H9 (cell line): ENCODE measurements around the gene ZNF599. TPM values are rescaled to one million over a fixed set of nuclear protein-coding genes. Genes with fewer than 3 reads are reported as not detected.

Experiments
- DNase-seq: peaks from one replicate; pipeline ENCODE4 v3.0.0-alpha.2; 2017
- H2AFZ ChIP-seq: one replicate; pipeline ENCODE4 v1.6.1; 2013; ENCODE audit warnings: mild to moderate bottlenecking, low read length, control low read depth, moderate library complexity
- H2AK5ac ChIP-seq: 2 replicates; pipeline ENCODE4 v1.6.1; 2013; ENCODE audit warnings: low read length, control low read depth, mixed read lengths; ENCODE audit not compliant: insufficient read length
- H2BK120ac ChIP-seq: one replicate; pipeline ENCODE4 v1.6.1; 2013; ENCODE audit warnings: low read depth, mild to moderate bottlenecking, low read length, control low read depth, inconsistent platforms; ENCODE audit not compliant: poor library complexity, severe bottlenecking
- H2BK12ac ChIP-seq: 2 replicates; pipeline ENCODE4 v1.6.1; 2013; ENCODE audit warnings: low read length, control low read depth, mixed read lengths, low read depth; ENCODE audit not compliant: insufficient read length
- H2BK15ac ChIP-seq: 2 replicates; pipeline ENCODE4 v1.6.1; 2013; ENCODE audit warnings: low read depth, low read length, control low read depth
- H2BK20ac ChIP-seq: one replicate; pipeline ENCODE4 v1.6.1; 2013; ENCODE audit warnings: low read depth, mild to moderate bottlenecking, low read length, control low read depth, inconsistent platforms; ENCODE audit not compliant: poor library complexity, severe bottlenecking
- H2BK5ac ChIP-seq: 2 replicates; pipeline ENCODE4 v1.6.1; 2013; ENCODE audit warnings: low read length, control low read depth, mixed read lengths; ENCODE audit not compliant: insufficient read length
- H3K14ac ChIP-seq: 2 replicates; pipeline ENCODE4 v1.6.1; 2013; ENCODE audit warnings: low read length, control low read depth; ENCODE audit not compliant: insufficient read depth
- H3K18ac ChIP-seq: 2 replicates; pipeline ENCODE4 v1.6.1; 2013; ENCODE audit warnings: low read depth, mild to moderate bottlenecking, mixed read lengths, low read length, control low read depth; ENCODE audit not compliant: insufficient read length
- H3K23ac ChIP-seq: 2 replicates; pipeline ENCODE4 v1.6.1; 2013; ENCODE audit warnings: low read length, control low read depth, mixed read lengths, low read depth; ENCODE audit not compliant: insufficient read length
- H3K23me2 ChIP-seq: 2 replicates; pipeline ENCODE4 v1.6.1; 2013; ENCODE audit warnings: low read depth, mild to moderate bottlenecking, mixed read lengths, low read length, control low read depth; ENCODE audit not compliant: insufficient read length, poor library complexity, severe bottlenecking
- H3K27ac ChIP-seq: 2 replicates; pipeline ENCODE4 v1.5.1; 2013; ENCODE audit warnings: low read length, control low read depth, mixed read lengths, low read depth; ENCODE audit not compliant: insufficient read length
- H3K27me3 ChIP-seq: 2 replicates; pipeline ENCODE4 v1.6.1; 2013; ENCODE audit warnings: low read length, control low read depth, inconsistent platforms; ENCODE audit not compliant: insufficient read depth
- H3K4ac ChIP-seq: 2 replicates; pipeline ENCODE4 v1.6.1; 2013; ENCODE audit warnings: low read depth, mild to moderate bottlenecking, control low read depth, inconsistent platforms, low read length, moderate library complexity
- H3K4me1 ChIP-seq: 2 replicates; pipeline ENCODE4 v1.6.1; 2013; ENCODE audit warnings: low read length, control low read depth, inconsistent platforms; ENCODE audit not compliant: insufficient read depth
- H3K4me2 ChIP-seq: 2 replicates; pipeline ENCODE4 v1.6.1; 2013; ENCODE audit warnings: low read length, control low read depth, mixed read lengths; ENCODE audit not compliant: insufficient read length, insufficient read depth
- H3K56ac ChIP-seq: 2 replicates; pipeline ENCODE4 v1.6.1; 2013; ENCODE audit warnings: low read depth, mild to moderate bottlenecking, mixed read lengths, low read length, control low read depth; ENCODE audit not compliant: insufficient read length
- H3K79me1 ChIP-seq: 2 replicates; pipeline ENCODE4 v1.6.1; 2013; ENCODE audit warnings: low read depth, mild to moderate bottlenecking, moderate library complexity, low read length, control low read depth, inconsistent platforms; ENCODE audit not compliant: insufficient read depth, poor library complexity, severe bottlenecking
- H3K79me2 ChIP-seq: 2 replicates; pipeline ENCODE4 v1.6.1; 2013; ENCODE audit warnings: low read length, control low read depth, inconsistent platforms; ENCODE audit not compliant: insufficient read depth
- H3K9ac ChIP-seq: 2 replicates; pipeline ENCODE4 v1.6.1; 2013; ENCODE audit warnings: low read length, control low read depth, mixed read lengths; ENCODE audit not compliant: insufficient read length; ENCODE audit errors: extremely low read depth
- H3K9me3 ChIP-seq: one replicate; pipeline ENCODE4 v1.6.1; 2013; ENCODE audit warnings: low read depth, low read length, inconsistent platforms; ENCODE audit not compliant: control insufficient read depth
- H3T11ph ChIP-seq: one replicate; pipeline ENCODE4 v1.6.1; 2013; ENCODE audit warnings: mild to moderate bottlenecking, low read length, control low read depth, inconsistent platforms
- H4K20me1 ChIP-seq: one replicate; pipeline ENCODE4 v1.6.1; 2013; ENCODE audit not compliant: control insufficient read depth, insufficient read length, insufficient read depth
- H4K5ac ChIP-seq: 2 replicates; pipeline ENCODE4 v1.6.1; 2013; ENCODE audit warnings: low read depth, mild to moderate bottlenecking, mixed read lengths, low read length, control low read depth; ENCODE audit not compliant: insufficient read length
- H4K8ac ChIP-seq: replicated peaks from 2 replicates; pipeline ENCODE4 v1.6.1; 2013; ENCODE audit warnings: low read length, control low read depth, mixed read lengths, low read depth; ENCODE audit not compliant: insufficient read length
- H4K91ac ChIP-seq: 2 replicates; pipeline ENCODE4 v1.6.1; 2013; ENCODE audit warnings: low read depth, mild to moderate bottlenecking, moderate library complexity, mixed read lengths, low read length, control low read depth; ENCODE audit not compliant: insufficient read length
- H3K27ac Mint-ChIP-seq, 3 experiments: 2 replicates in 2 of 3; 3 replicates in 1 of 3; pipeline ENCODE4 v1.8.0; 2020 to 2021; ENCODE audit warnings: mixed read lengths in 3 of 3, mild to moderate bottlenecking in 1 of 3, moderate library complexity in 1 of 3
- H3K27me3 Mint-ChIP-seq: 2 replicates; pipeline ENCODE4 v1.8.0; 2021; ENCODE audit warnings: low read depth, mild to moderate bottlenecking, moderate library complexity, mixed read lengths
- H3K36me3 Mint-ChIP-seq, 3 experiments: 2 replicates in 2 of 3; 3 replicates in 1 of 3; pipeline ENCODE4 v1.8.0; 2020 to 2021; ENCODE audit warnings: low read depth in 3 of 3, mixed read lengths in 3 of 3; ENCODE audit not compliant: insufficient read depth in 1 of 3
- H3K4me1 Mint-ChIP-seq, 2 experiments: 2 replicates each; pipeline ENCODE4 v1.8.0; 2020; ENCODE audit warnings: mixed read lengths in 2 of 2
- H3K4me3 Mint-ChIP-seq, 2 experiments: 2 replicates in 1 of 2; 3 replicates in 1 of 2; pipeline ENCODE4 v1.8.0; 2020 to 2021; ENCODE audit warnings: mild to moderate bottlenecking in 2 of 2, mixed read lengths in 2 of 2, moderate library complexity in 1 of 2
- H3K9me3 Mint-ChIP-seq, 2 experiments: 2 replicates in 1 of 2; 3 replicates in 1 of 2; pipeline ENCODE4 v1.8.0; 2020; ENCODE audit warnings: mild to moderate bottlenecking in 2 of 2, mixed read lengths in 2 of 2, moderate library complexity in 1 of 2
- WGBS: extraction: QIAGEN DNeasy Blood & Tissue Kit; methylation state at CpG from one replicate; pipeline ENCODE4 v1.1.7; 2013; ENCODE audit warnings: missing lambda C conversion rate, low lambda C conversion rate, mixed read lengths; ENCODE audit not compliant: insufficient read length; ENCODE audit errors: extremely low coverage; 5-methylcytosine and 5-hydroxymethylcytosine counted together
- total RNA-seq: library from RNA; stranded (reverse); gene quantifications from 2 replicates; pipeline ENCODE4 v1.2.1, GENCODE V29; 2021
- TF ChIP-seq, protein P1 (sequence below): fragments of 200-600 bp; sonication (generic); conservative IDR thresholded peaks from 3 replicates; pipeline ENCODE4 v1.8.0; 2021; ENCODE audit warnings: antibody characterized with exemption, mild to moderate bottlenecking

The ZNF599 gene
- total RNA-seq, 1 experiment from 2014 or later = 3.9 TPM

GRCh38 chr19:34766386-34766785 is 6.6 kb downstream of the ZNF599 start:
- Histone ChIP-seq H4K91ac (no peak overlapping the region), H3K23ac (no peak overlapping the region), H3K4ac (no peak overlapping the region), H2BK15ac (no peak overlapping the region), H4K20me1 (no peaks in the 10 kb centered on the region), H2BK20ac (no peak overlapping the region), H2BK12ac (no peak overlapping the region), H3K14ac (no peak overlapping the region), H3K4me2 (no peak overlapping the region), H4K8ac (no peak overlapping the region), H2AK5ac (no peak overlapping the region), H4K5ac (no peak overlapping the region), H3K56ac (no peak overlapping the region), H3K27me3 (no peaks in the 10 kb centered on the region), H3K23me2 (no peaks in the 10 kb centered on the region), H3K9ac (no peak overlapping the region), H3K4me1 (no peaks in the 10 kb centered on the region), H3K79me2 (no peaks in the 10 kb centered on the region), H2AFZ (no peak overlapping the region), H3K18ac (no peak overlapping the region), H2BK120ac (no peak overlapping the region), H3K27ac (no peak overlapping the region), H3K79me1 (no peaks in the 10 kb centered on the region), H3T11ph (no peak overlapping the region), H3K9me3 (peaks cover 20% of the 10 kb centered on the region), H2BK5ac (no peak overlapping the region)
- no CpG with 5 or more reads among the region's 2 CpGs for WGBS
- Mint-ChIP-seq H3K27me3 (peaks cover 2% of the 10 kb centered on the region), H3K9me3 (peaks cover 37 to 45% of the 10 kb centered on the region in 2 experiments), H3K27ac (no peak overlapping the region), H3K4me3 (no peak overlapping the region), H3K4me1 (peaks cover 0 to under 1% of the 10 kb centered on the region in 2 experiments; a peak in 2 of 4 replicates), H3K36me3 (peaks cover 57 to 62% (median 57%) of the 10 kb centered on the region in 3 experiments)
- TF ChIP-seq, protein P1, sequence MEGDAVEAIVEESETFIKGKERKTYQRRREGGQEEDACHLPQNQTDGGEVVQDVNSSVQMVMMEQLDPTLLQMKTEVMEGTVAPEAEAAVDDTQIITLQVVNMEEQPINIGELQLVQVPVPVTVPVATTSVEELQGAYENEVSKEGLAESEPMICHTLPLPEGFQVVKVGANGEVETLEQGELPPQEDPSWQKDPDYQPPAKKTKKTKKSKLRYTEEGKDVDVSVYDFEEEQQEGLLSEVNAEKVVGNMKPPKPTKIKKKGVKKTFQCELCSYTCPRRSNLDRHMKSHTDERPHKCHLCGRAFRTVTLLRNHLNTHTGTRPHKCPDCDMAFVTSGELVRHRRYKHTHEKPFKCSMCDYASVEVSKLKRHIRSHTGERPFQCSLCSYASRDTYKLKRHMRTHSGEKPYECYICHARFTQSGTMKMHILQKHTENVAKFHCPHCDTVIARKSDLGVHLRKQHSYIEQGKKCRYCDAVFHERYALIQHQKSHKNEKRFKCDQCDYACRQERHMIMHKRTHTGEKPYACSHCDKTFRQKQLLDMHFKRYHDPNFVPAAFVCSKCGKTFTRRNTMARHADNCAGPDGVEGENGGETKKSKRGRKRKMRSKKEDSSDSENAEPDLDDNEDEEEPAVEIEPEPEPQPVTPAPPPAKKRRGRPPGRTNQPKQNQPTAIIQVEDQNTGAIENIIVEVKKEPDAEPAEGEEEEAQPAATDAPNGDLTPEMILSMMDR = no peak
- no peak for DNase-seq
